GM18511 (cell line): ENCODE results near the gene PCBP3.
"Not testable (repeated sequence)": the region's sequence is repeated elsewhere in the genome, so short reads cannot be mapped to it uniquely, and the experiment has no call there.

Experiments
- ATAC-seq: cut with Tn5 transposase; IDR thresholded peaks from one replicate; pipeline ENCODE4 v1.9.1; 2021; ENCODE audit warnings: mild to moderate bottlenecking, moderate library complexity; ENCODE audit not compliant: unreplicated experiment

PCBP3 gene

GRCh38 chr21:45972716-45973474 lies 329.4 kb downstream of the PCBP3 start:
- ATAC-seq, result no peak

DNA sequence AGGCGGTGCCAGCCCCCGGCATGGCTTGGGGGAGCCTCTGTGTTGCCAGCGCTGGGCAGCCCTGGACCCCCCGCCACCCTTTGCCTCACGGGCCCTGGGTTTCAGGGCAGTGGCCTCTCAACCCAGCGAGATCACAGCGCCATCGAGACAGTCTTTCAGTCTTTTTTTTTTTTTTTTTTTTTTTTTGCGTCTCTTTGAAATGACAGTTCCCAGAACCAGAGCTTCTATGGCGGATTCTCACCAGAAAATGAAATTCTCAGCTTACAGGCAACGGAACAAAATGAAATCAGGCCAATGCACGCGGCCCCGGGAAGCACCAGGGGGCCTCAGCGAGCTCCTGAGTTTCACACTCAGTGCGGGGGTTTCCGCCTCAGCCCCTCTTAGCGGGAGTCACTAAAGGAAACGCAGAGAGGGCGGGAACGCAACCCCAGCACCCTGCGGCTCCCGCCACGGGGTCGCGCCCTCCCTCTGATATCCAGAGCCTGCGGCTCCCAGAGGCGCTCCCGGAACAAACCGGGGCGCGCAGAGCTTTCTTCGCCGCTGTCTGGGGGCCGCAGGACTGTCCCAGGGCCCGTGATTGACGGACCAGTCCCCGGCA lies 330.0 kb downstream of the PCBP3 start:
- ATAC-seq, result no peak

DNA sequence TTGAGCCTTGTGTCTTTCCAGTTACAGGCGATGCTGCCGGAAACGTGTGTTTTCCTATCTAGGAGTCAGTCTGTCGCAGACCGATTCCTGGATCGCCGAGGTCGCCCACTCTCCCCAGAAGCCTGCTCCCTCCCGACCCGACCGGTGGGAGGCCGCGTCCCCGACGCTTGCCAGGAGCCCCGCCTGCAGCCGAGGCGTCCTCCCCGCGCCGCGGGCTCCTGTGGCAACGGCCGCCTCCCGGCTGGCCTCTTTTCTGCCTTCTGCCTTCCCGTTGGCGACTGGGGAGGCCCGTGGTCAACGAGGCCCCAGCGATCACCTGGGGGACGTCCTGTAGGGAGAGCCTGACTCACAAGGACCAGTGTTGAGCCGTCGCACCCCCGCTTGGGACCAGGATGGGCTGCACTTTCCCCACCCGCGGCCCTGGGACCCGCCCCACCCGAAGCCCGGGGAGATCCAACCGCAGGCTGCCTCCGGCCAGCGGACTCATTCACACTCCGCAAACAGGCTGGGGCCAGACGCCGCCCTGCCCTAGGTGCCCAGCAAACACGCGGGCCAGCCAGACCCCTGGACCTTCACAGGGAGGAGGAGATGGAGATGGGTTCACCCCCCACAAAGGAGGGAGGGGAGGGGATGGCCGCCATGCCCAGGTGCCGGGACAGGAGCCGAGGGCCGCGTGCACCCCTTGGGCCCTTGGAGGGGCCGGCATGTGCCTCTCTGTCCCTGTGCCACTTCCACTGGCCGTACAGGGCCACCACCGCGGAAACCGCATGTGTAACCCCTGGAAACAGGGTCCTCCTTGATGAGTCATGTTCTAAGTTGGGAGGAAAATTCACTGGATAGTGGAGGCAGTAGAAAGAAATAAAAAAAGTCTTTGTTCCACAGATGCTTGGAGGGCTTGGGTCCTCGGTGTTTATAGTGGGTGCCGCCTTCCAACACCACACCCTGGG lies 330.8 kb downstream of the PCBP3 start:
- ATAC-seq, result no peak

DNA sequence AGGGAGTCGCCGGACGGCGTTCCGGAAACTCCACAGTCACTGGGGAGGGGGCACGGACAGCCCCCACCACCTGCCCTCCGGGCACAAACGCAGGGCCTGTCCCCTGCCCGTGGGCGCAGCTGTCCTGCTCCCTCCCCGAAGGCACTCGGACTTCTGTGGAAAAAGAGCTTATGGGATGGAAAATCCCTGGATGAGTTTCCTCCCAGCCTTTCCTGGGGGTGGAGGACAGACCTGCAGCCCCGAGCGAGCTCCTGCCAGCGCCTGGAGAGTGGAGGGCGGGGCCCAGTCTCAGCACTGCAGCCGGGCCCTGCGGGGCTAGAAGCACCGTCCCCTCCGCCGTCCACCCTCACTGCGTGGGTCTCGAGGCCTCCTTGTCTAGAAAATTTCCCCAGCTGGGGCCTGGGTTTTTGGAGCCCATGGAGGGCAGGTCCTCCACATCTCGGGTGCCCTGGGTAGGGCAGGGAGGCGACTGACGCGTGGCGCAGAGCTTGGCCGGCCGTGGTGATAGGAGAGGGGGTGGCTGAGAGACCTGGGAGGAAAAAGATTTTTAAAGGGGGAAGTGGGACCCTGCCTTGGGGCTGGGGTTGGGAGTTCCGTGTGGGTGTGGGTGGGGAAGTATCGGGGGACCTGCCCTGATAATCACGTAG lies 331.6 kb downstream of the PCBP3 start:
- no peak for ATAC-seq

GRCh38 chr21:45975667-45976409 lies 332.3 kb downstream of the PCBP3 start:
- not testable (repeated sequence) for ATAC-seq

- ATAC-seq, result no peak
Measured at GRCh38 chr21:45976701-45977311, 333.3 kb downstream of the PCBP3 start.

DNA sequence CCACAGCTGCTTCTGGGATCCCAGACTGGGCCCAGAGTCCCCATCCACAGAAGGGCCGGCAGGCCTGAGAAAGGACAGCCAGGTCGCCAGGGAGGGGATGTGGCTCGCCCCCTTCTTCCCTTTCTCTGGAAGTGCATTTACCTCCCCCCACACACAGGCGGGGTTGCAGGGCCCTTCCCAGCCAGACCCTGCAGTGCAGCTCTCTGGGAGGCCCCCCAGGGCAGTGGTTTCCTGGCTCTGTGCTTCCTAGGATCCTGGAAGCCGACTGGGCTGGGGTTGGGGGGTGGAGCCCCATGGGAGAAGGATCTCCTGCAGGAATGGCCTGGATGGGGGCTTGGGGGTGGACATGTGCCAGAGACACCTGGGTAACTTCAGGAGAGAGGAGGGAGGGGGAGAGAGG lies 333.9 kb downstream of the PCBP3 start:
- no peak for ATAC-seq

DNA sequence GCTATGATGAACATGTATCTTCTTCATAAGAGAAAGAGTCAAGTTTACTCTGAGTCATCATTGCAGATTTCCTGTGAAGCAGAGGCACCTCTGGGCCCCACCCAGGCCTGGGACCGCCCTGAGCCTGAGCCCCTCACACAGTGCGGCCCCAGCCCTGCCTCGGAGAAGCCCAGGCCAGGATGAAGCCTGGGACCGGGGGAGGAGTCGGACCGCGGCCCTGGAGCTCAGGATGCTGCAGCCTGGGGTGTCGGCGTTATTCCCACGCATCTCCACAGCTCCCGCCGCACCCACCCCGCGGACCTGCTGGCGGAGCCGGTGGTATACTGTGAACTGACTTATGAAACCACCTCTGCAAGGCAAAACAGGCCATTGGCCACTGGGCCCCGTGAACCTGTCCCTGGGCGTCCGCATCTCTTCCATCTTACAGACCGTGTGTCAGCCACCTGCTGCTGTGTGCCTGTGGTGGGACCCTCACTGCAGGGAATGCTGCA lies 335.7 kb downstream of the PCBP3 start:
- ATAC-seq, result no peak

DNA sequence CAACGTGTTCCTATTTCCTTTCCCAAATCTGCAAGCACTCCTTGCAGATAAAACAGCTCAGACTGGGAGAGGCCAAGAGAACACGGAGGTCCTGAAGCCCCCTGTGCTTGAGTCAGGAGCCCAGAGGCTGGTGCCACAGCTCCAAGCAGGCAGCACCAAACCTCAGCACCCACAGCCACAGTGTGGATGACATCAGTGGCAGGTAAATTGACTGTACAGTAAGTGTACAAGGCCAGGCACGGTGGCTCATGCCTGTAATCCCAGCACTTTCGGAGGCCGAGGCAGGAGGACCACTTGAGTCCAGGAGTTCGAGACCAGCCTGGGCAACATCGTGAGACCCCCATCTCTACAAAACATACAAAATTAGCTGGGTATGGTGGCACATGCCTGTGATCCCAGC lies 336.1 kb downstream of the PCBP3 start:
- ATAC-seq, result no peak

DNA sequence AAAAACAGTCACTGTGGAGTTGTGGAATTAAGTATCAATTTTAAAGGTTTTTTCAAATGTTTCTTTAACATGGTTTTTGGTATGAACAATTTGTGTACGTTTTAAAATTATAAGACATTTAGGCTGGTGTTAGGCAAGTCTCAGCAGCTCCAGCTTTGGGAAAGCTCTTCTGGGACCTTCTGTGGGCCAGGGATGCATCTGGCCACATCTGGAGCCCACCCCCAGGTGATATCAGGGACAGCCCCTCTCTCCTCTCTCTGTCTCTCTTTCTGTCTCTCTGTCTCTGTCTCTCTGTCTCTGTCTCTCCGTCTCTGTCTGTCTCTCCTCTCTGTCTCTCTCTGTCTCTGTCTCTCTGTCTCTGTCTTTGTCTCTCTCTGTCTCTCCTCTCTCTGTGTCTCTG lies 336.7 kb downstream of the PCBP3 start:
- no peak for ATAC-seq

DNA sequence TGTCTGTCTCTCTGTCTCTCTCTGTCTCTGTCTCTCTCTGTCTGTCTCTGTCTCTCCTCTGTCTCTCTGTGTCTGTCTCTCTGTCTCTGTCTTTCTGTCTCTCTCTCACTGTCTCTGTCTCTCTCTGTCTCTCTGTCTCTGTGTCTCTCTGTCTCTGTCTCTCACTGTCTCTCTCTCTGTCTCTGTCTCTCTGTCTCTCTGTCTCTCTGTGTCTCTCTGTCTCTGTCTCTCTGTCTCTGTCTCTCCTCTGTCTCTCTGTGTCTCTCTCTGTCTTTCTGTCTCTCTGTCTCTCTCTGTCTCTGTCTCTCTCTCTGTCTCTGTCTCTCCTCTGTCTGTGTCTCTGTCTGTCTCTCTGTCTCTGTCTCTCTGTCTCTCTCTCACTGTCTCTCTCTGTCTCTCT lies 337.2 kb downstream of the PCBP3 start:
- no peak for ATAC-seq

- no peak for ATAC-seq
Measured at GRCh38 chr21:45981151-45982091, 337.9 kb downstream of the PCBP3 start, which contains the start of gene COL6A1. Gene COL6A1, plus strand, starts transcription at chr21:45981770. Its CDS starts 81 bp downstream, at chr21:45981851.

- ATAC-seq, result no peak
Measured at GRCh38 chr21:45982092-45982757, 338.7 kb downstream of the PCBP3 start.

DNA sequence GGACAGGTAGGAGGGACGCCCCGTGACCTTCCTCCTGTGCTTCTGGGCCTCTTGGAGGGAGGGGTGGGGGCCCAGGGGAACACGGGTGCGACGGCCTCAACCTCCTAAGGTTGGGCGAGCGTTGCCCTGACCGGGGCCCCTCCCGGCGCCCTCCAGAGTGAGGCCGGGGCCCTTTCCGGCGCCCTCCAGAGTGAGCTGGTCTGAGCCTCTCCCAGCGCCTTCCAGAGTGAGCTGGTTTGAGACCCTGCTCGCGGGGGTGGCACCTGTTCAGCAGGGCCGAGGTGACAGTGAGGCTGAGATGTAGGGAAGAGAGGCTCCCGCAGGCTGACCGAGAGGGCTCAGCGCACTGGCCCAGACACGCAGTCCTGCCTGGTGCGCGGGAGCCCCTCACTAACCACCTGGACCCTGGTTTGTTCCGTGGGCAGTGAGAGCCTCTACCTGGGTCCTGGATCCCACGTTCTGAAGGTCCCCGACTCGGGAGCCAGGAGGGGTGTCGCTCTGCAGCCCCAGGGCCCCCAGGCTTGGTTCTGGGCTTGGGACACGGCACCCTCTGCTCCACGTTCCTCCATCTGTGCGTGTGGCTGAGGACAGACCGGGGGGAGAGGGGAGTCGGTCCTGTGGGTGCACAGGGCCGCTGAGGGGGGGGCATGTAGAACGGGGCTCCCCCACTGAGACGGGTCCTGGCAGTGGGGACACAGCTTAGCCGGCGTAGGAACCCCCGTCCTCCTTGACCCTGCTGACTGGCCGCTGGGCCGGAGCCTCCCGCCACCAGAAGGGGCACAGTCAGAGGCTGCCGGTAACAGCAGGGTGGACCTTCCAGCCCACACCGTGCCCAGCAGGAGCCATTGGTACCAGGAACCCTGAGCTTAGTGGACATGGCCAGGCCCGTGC lies 339.5 kb downstream of the PCBP3 start:
- ATAC-seq, result no peak

- ATAC-seq, result no peak
Measured at GRCh38 chr21:45983649-45983965, 340.1 kb downstream of the PCBP3 start.

GRCh38 chr21:45983981-45984551 lies 340.5 kb downstream of the PCBP3 start:
- ATAC-seq, result no peak

GRCh38 chr21:45984584-45985095 lies 341.1 kb downstream of the PCBP3 start:
- ATAC-seq, result no peak
